Caki2 (cell line): ENCODE results near the gene CHPF. TPM values are rescaled to one million over a fixed set of nuclear protein-coding genes. Genes with fewer than 3 reads are reported as not detected.

Source experiments
- DNase-seq: peaks from one replicate; pipeline ENCODE4 v3.0.0-alpha.2; 2015; ENCODE audit warnings: low read depth
- in situ Hi-C: cut with HindIII; loops from 2 replicates; pipeline ENCODE4 v1.10.0; 2016; ENCODE audit warnings: low sequenced_read_pairs, low pct_unique_long_range_greater_than_20kb, mixed read lengths
- total RNA-seq: library from RNA; depleted of rRNA; stranded (reverse); fragments of >200 nt; shearing (Covaris generic); gene quantifications from 2 replicates; pipeline ENCODE4 v1.2.3, GENCODE V29; 2014; ENCODE audit warnings: low replicate concordance

Gene CHPF
- total RNA-seq, 1 experiment from 2014 or later: 78.8 TPM

- in situ Hi-C loops: no loop called here
- DNase-seq: no peak
Observed at GRCh38 chr2:219538956-219539788, 4.4 kb downstream of the CHPF start.

GRCh38 chr2:219538504-219538951 lies 5.1 kb downstream of the CHPF start:
- DNase-seq: no peak
- in situ Hi-C loops: no loop called here

GRCh38 chr2:219537657-219538488 lies 5.7 kb downstream of the CHPF start:
- in situ Hi-C loops: no loop called here
- DNase-seq: no peak

GRCh38 chr2:219536967-219537366 lies 6.6 kb downstream of the CHPF start:
- in situ Hi-C loops: no loop called here

DNA sequence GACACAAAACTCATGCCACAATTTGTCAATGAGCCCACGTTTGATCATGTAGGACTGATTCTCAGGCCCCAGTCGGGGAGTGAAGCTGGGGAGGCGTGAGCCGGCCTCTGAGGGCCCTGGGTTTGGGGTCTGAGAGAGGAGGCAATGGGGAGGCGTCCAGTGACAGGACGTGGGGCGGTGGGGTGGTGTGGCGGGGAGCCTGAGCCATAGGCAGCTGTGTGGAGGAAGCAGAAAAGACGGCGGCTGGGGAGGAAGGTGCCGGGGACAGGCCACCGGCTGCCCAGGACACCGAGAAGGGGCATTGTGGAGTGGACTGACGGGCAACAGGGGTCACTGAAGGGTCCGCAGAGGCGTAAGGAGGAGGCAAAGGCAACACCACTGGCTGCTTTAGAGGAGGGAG lies 7.2 kb downstream of the CHPF start:
- in situ Hi-C loops: no loop called here
- no peak for DNase-seq

More at GRCh38 chr2:219536967-219537366, 6.6 kb downstream of the CHPF start:
- DNase-seq: no peak

- DNase-seq: no peak
- in situ Hi-C loops: no loop called here
Observed at GRCh38 chr2:219533930-219534661, 9.5 kb downstream of the CHPF start.

- in situ Hi-C loops: no loop called here
- DNase-seq: no peak
Observed at GRCh38 chr2:219532378-219532649, 11.3 kb downstream of the CHPF start.

GRCh38 chr2:219531639-219532377 lies 11.8 kb downstream of the CHPF start:
- in situ Hi-C loops: no loop called here

DNA sequence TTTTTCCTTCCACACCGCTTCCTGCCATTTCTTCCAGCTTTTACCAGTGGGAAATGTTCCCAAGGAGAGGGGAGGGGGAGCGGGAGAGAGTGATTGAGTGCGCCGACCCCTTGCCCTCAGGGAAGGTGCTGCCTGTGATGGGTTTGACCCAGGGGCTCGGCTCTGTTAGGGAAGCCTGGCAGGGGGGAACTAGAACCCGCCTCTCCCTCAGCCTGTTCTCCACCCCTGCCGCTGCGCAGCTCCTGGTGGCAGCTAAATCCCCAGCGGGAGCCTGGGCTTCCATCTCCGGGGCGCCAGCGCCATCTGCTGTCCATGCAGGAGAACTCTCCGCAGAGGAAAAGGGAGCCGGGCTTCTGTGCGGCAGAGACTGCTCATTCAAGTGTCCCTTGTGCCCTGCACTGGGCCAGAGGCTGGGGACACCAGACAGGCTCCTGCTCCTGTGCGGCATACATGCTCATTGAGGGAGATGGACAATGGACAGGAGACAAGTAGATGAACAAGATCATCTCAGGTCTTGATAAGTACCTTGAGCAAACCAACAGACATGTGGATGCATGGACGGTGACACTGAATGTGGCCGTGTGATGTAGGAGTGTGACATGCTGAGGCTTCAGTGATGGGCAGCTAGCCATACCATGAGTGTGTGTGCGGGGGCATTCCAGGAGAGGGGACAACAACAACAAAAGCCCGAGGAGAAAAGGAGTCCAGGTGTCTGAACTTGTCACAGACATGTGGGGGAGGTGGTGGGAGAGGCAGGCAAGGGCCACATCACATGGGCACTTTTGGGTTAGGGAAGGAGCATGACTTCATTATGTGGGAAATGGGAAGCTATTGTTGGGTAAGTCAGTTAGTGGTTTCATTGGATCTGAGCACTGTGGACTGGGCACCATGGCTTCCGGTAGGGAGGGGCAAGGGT lies 13.3 kb downstream of the CHPF start:
- in situ Hi-C loops: no loop called here

More at GRCh38 chr2:219531639-219532377, 11.8 kb downstream of the CHPF start:
- no peak for DNase-seq

DNA sequence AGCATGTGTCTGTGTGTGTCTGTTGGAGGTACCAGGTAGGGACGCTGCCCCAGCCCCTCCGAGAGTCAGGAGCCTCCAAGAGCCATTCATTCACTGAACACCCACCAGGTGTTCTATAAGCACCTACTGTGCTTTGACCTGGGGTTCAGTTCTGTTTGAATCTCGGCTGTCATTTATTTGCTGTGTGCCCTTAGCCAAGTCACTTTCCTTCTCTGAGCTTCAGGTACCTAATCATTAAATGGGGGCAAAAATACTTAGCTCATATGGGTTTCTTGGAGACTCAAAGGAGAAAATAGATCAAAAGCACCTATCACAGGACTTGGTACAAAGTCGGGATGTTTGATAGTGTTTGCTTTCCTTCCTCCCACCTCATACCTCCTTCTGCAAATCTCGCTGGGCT lies 16.1 kb downstream of the CHPF start:
- DNase-seq: no peak
- in situ Hi-C loops: no loop called here

More for the DNA sequence above, 13.3 kb downstream of the CHPF start:
- peak; percentile 62 for DNase-seq

DNA sequence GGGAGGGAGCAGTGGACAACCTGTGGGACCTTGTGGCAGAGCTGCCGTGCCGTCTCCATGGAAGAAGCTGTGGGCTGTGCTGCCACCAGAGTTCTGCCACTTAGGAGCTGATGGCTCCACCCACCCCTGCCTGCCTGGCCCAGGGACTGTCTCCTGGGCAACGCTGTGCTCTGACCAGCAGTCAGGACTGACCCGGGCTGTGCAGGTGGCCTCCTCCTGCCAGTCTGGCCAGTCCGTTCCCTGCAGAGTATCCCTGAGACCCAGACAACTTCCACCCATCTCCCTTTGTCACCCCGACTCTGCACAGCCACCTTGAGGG lies 16.6 kb downstream of the CHPF start:
- DNase-seq: no peak
- in situ Hi-C loops: no loop called here

GRCh38 chr2:219526320-219527075 lies 17.1 kb downstream of the CHPF start:
- DNase-seq: no peak
- in situ Hi-C loops: no loop called here

DNA sequence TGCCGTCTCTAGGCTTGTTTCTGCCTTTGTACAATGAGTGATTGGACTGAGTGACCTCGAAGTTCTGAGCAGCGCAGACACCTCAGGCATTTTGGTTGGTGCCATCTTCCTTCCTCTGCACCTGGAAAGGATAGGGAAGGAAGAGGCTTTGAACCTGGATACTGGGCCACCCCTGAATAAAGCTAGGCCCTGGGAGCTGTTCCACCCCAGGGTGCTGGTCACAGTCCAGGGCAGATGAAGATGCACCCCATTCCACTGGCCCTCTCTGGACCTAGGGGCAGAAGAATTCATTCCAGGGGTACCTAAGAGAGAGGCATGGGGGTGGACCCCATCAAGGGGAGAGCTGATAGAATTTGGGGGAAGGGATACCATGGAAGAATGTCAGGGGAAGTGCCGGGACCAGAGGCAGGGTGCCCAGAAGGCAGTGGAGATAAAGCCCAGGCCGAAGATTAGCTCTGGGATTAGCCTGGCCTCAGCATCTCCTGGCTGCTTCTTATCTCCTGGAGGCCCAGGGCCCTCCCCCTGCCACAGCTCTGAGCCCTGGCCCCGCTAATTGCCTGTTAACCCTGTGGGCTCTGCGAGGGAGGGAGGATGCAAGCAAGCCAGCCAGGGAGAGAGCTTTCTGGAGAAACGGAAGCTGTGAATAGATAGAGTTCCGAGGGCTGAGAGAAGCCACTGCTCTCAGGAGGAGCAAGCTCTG lies 17.9 kb downstream of the CHPF start:
- in situ Hi-C loops: no loop called here

DNA sequence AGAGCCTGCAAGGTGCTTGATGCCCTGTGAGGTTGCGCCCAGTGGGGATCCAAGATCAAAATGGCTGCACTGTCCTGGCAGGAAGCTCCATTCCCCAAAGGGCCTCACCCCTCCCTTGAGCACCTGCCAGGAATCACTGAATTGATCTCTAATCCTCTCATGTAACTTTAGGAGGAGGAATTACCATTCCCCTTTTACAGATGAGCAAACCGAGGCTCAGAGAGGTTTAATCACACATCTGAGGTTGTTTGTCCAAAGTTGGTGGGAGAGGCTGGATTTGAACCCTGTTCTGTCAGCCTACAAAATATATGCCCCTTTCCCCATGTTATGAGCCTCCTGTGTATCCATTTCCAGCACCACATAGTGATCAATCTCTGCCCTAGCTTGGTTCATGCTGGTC lies 18.8 kb downstream of the CHPF start:
- no peak for DNase-seq
- in situ Hi-C loops: no loop called here

More for the DNA sequence above, 17.9 kb downstream of the CHPF start:
- DNase-seq: no peak

- DNase-seq: no peak
- in situ Hi-C loops: no loop called here
Observed at GRCh38 chr2:219523031-219523671, 20.5 kb downstream of the CHPF start.
